HG03460 (cell line): ENCODE measurements around the gene BLTP2.
A peak's percentile ranks its signal among the peaks of the same experiment; 100 is the strongest.
"Not testable (repeated sequence)": the region's sequence is repeated elsewhere in the genome, so short reads cannot be mapped to it uniquely, and the experiment has no call there.

ENCODE experiments used
- ATAC-seq: cut with Tn5 transposase; IDR thresholded peaks from one replicate; pipeline ENCODE4 v1.9.1; 2021; ENCODE audit not compliant: unreplicated experiment

The BLTP2 gene

GRCh38 chr17:28644787-28645575 lies at the start of gene BLTP2:
TSS of gene BLTP2 (minus strand) at chr17:28645158. CDS start at chr17:28645056, 102 bp downstream.
- ATAC-seq, result peak; percentile 84

GRCh38 chr17:28693869-28694268 lies 48.9 kb upstream of the BLTP2 start:
- no peak for ATAC-seq

GRCh38 chr17:28689011-28689410 lies 44.1 kb upstream of the BLTP2 start:
- no peak for ATAC-seq

- ATAC-seq, result no peak
Observed at GRCh38 chr17:28688481-28688880, 43.5 kb upstream of the BLTP2 start.

- ATAC-seq, result no peak
Observed at GRCh38 chr17:28686296-28686695, 41.3 kb upstream of the BLTP2 start.

DNA sequence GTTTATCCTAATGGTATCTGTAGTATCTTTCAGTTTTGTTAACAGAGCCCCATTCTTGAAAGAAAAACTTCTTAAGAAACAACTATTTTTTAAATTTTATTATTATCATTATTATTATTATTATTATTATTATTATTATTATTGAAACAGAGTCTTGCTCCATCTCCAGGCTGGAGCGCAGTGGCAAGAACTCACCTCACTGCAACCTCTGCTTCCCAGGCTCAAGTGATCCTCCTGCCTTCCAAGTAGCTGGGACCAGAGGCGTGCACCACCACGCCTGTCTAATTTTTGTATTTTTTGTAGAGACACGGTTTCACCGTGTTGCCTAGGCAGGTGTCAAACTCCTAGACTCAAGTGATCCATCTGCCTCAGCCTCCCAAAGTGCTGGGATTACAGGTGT lies 40.4 kb upstream of the BLTP2 start:
- ATAC-seq, result no peak

- ATAC-seq, result no peak
Observed at GRCh38 chr17:28684963-28685362, 40.0 kb upstream of the BLTP2 start.

GRCh38 chr17:28682655-28683054 lies 37.7 kb upstream of the BLTP2 start:
- no peak for ATAC-seq

DNA sequence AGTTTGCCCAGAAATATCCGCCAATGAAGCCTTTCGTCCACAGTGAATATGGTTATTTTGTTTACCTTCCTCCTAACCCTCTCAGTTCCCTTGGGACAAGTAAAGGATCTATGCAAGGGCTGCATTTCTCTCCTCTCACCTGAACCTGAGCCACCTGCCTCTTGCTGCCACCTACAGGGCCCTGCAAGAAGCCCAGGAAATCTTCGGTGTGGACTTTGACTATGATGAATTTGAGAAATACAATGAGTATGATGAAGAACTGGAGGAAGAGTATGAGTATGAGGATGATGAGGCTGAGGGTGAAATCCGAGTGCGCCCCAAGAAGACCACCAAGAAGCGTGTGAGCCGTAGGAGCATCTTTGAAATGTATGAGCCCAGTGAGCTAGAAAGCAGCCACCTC lies 31.0 kb upstream of the BLTP2 start:
- no peak for ATAC-seq

GRCh38 chr17:28675490-28675889 lies 30.5 kb upstream of the BLTP2 start:
- no peak for ATAC-seq

GRCh38 chr17:28669918-28670317 lies 25.0 kb upstream of the BLTP2 start:
- ATAC-seq, result no peak

- ATAC-seq, result no peak
Observed at GRCh38 chr17:28667870-28668269, 22.9 kb upstream of the BLTP2 start.

DNA sequence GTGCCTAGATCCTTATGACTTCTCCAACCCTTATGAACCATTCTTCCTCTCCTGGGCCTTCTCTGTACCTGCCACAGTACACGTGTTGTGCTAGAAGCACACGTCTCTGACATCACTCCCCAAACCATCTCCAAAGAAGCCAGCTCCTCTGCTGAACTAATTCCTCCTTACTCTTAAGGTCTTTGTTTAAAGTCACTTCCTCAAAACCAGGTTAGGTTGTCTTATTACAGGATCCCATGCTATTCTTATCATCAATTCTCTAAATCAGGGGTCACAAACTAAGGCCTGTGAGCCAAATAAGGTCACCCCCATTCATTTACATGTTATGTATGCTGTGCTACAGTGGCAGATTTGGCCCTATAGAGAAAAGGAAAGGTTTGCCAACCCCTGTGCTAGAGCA lies 21.0 kb upstream of the BLTP2 start:
- no peak for ATAC-seq

- no peak for ATAC-seq
Observed at GRCh38 chr17:28663723-28664122, 18.8 kb upstream of the BLTP2 start.

GRCh38 chr17:28662527-28662829 lies 17.5 kb upstream of the BLTP2 start:
- no peak for ATAC-seq

GRCh38 chr17:28661635-28662526 lies 16.9 kb upstream of the BLTP2 start, which contains the start of the genes SDF2 and SUPT6H:
TSS of gene SDF2 (minus strand) at chr17:28661906. CDS start at chr17:28661876, 30 bp downstream.
TSS of gene SUPT6H (plus strand) at chr17:28662205. CDS start at chr17:28673402, 11,197 bp downstream.
- ATAC-seq, result peak; percentile 87

DNA sequence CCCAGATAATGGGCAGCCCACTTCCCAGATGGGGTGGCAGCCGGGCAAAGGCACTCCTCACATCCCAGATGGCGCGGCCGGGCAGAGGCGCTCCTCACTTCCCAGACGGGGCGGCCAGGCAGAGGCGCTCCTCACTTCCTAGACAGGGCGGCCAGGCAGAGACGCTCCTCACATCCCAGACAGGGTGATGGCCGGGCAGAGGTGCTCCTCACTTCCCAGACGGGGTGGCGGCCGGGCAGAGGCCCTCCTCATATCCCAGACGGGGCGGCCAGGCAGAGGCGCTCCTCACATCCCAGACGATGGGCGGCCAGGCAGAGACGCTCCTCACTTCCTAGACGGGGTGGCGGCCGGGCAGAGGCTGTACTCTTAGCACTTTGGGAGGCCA lies 14.5 kb upstream of the BLTP2 start:
- ATAC-seq, result not testable (repeated sequence)

- ATAC-seq, result not testable (repeated sequence)
Observed at GRCh38 chr17:28658766-28659496, 14.0 kb upstream of the BLTP2 start.

DNA sequence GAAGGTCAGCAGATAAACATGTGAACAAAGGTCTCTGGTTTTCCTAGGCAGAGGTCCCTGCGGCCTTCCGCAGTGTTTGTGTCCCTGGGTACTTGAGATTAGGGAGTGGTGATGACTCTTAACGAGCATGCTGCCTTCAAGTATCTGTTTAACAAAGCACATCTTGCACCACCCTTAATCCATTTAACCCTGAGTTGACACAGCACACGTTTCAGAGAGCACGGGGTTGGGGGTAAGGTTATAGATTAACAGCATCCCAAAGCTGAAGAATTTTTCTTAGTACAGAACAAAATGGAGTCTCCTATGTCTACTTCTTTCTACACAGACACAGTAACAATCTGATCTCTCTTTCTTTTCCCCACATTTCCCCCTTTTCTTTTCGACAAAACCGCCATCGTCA lies 13.4 kb upstream of the BLTP2 start:
- not testable (repeated sequence) for ATAC-seq

GRCh38 chr17:28657756-28658155 lies 12.8 kb upstream of the BLTP2 start:
- no peak for ATAC-seq

DNA sequence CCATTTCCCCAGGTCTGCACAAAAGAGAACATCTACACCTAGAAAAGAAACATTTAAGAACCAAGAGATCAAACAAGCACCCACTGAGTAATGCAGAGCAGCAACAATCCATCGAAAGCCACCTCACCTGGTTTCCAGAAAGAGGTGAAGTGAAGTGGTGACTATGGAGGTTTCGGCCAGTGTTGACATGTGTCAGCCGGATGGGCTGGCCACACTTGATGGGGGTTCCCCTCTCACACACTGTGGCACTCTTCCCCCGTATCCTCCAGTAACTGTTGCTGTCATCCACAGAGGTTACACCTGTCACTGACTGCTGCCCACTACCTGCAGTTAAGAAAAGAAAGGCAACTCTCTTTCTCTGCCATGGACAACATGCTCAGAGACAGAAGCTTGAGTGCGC lies 10.2 kb upstream of the BLTP2 start:
- no peak for ATAC-seq
